Embryonic facial prominence (tissue), 1 donor: ENCODE measurements around the gene POLR3GL.
A peak's percentile ranks its signal among the peaks of the same experiment; 100 is the strongest.

ENCODE experiments used
- DNase-seq: peaks from one replicate; pipeline ENCODE4 v3.0.0-alpha.2; 2016; ENCODE audit errors: extremely low spot score

POLR3GL gene

GRCh38 chr1:145992502-145992936 is 28.0 kb downstream of the POLR3GL start:
- no peak for DNase-seq

DNA sequence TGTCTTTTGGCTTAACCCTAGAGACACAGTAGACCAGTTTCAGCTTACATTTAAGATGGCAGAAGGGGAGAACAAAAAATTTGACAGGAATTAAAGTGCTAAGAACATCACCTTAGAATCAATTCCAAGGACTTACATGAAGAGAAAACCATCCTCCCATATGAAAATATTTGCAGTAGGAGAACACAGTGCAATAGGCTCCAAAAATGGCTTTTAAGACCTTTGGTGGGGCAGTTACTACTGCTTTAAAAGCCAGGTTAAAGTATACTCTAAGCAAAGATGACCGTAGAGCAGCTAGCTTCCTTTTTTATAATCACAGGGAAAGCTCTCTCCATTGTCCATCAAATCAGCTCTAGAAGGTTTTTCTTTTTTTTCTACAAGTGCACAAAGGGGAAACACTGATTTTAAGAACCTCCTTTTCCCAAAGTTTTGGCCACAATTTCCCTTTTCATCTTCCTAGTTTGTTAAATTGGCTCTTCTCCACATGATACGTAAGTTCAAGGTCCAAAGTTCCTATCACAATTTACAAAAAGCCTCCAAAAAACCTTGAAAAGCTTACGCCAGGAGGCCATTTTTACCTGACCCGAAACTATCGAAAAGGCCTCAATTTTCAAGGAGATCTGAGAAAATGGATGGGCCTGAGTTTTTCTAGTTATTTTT is 28.6 kb downstream of the POLR3GL start:
- no peak for DNase-seq

GRCh38 chr1:145993618-145994390 is 29.3 kb downstream of the POLR3GL start:
- DNase-seq: no peak

DNA sequence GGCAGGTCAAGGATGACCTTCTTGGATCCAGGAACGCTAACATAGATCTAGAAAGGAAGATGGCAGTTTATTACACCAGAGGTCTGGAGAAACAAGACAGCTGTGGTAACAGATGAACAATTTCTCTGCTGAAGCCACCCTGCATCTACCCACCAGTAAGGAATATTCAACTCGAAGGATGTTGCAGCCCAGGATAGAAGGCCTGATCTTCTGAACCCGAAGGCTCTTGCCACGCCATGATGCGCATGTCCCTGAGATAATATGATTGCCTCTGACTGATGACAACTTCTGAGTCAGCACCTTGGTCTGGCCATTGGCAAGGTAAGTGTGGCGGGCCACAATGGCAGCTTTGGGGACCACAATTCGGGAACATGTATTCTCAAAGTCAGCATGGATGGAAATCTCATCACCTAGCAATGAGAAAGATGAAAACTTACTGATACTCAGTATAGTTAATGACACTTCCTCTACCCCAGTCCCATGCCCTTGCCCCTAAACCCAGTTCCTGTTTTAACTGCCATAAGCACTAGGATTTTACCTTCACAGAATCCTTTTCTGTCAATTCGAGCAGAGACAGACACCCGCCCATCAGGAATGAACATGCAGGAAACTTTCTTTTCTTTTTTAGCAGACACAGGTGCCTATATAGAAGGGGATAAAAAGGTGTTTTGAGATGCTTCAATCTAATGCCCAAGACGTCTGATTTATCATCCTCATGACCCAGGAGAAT is 30.1 kb downstream of the POLR3GL start:
- no peak for DNase-seq

- DNase-seq: no peak
Measured at GRCh38 chr1:145995148-145995881, 30.8 kb downstream of the POLR3GL start.

- no peak for DNase-seq
Measured at GRCh38 chr1:145995964-145996432, 31.5 kb downstream of the POLR3GL start.

- DNase-seq: peak; percentile 95
Measured at GRCh38 chr1:145996433-145997015, 32.0 kb downstream of the POLR3GL start, which contains the start of gene TXNIP. Gene TXNIP, minus strand, starts transcription at chr1:145996579. Its CDS starts 313 bp downstream, at chr1:145996266.

GRCh38 chr1:145997016-145997717 is 32.7 kb downstream of the POLR3GL start:
- DNase-seq: no peak

DNA sequence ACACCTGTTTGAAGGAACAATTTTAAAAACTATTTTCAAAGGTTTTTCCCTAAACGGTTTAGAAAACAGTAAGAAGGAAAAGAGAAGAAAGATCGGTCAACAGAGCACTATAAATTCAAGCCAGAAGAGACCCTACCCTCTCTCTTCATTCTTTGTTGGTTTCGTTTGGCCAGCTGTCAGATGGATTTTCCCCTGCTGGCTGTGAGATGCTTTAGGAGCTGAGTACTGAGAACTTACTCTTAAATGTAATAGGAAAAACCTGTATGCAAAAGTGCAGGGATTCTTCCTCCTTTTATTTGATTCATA is 33.2 kb downstream of the POLR3GL start:
- DNase-seq: no peak

- no peak for DNase-seq
Measured at GRCh38 chr1:145999321-146000024, 35.0 kb downstream of the POLR3GL start.

GRCh38 chr1:146001709-146002108 is 37.2 kb downstream of the POLR3GL start:
- DNase-seq: no peak

GRCh38 chr1:146007489-146008133 is 43.1 kb downstream of the POLR3GL start:
- DNase-seq: no peak

DNA sequence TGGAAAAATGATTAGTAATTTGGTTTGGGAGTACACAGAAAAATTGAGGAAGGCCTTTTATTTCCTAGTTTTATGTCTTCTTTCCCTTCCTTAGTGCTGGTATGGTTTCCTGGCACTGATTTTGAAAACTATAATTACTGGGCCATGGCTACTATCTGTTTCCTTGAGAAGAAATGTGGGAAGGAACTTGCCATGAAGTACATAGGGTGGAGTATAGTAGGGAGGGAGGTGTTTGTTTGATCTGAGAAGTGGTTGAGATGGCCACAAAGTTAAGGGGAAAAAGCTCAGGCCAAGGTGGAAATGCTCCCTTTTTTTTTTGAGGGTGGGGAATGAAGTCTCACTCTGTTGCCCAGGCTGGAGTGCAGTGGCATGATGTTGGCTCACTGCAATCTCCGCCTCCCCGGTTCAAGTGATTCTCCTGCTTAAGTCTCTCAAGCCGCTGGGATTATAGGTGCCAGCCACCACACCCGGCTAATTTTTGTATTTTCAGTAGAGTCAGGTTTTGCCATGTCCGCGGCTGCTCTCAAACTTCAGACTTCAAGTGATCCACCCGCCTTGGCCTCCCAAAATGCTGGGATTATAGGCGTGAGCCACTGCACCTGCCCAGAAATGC is 45.7 kb downstream of the POLR3GL start:
- no peak for DNase-seq

DNA sequence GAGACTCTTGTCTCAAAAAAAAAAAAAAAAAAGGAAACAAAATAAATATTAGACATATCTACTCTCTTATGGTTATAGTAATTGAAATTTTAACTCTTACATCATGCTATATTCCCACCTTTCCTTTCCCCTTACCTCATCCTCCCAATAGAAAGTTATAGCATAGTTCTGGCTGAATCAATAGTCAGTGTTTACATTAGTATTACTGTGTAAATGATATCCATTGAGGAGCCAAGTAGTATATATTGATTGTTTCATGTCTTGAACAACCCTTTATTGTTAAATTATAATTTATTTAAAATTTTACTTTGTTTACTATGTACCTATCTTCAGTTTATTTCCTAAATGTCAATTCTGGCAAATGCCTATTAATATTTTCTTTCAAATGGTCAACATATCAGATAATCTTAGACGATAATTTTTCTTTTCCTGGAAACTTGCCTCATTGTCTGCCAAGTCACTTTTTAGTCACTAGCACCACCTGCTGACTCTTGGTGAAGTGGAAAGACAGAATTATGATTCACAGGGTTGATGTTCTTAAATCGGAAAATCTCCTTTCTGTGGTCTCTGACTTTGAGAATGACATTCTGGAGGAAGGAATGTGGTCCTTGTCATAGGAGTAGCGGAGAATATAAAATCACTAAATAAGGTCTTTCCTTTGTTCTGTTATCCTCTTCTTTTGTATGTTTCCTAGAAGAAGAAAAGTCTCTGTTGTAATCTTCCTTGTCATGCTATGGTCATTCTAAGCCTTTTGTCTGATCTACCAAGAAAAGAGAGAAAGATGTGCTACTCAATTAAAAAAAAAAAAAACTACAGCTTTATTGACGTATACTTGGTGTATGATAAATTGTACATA is 48.4 kb downstream of the POLR3GL start:
- peak; percentile 65 for DNase-seq

- no peak for DNase-seq
Measured at GRCh38 chr1:146013559-146013922, 49.1 kb downstream of the POLR3GL start.

GRCh38 chr1:146016891-146017290 is 52.4 kb downstream of the POLR3GL start:
- DNase-seq: no peak

GRCh38 chr1:146019231-146020057 is 55.0 kb downstream of the POLR3GL start:
- DNase-seq: no peak
